Stomach (tissue), 4 donors: ENCODE results near the gene FARP2.

ENCODE experiments used
- POLR2A ChIP-seq, 4 donors: fragments of 450-650 bp; IDR thresholded peaks; one replicate each; pipeline ENCODE4 v1.6.1; 2016; ENCODE audit warnings: antibody characterized with exemption in 4 of 4, control low read depth in 2 of 4, mild to moderate bottlenecking in 1 of 4, moderate library complexity in 1 of 4
- TF ChIP-seq, protein P1 (sequence below), 7 experiments: fragments of 450-650 bp in 4 of 7; fragments of 200-600 bp in 3 of 7; sonication (generic) in 3 of 7; IDR thresholded peaks; one replicate each; pipeline ENCODE4 v1.5.1; 2016 to 2019; ENCODE audit warnings: antibody characterized with exemption in 7 of 7, control low read depth in 2 of 7, mild to moderate bottlenecking in 1 of 7

- TF ChIP-seq, protein P1, sequence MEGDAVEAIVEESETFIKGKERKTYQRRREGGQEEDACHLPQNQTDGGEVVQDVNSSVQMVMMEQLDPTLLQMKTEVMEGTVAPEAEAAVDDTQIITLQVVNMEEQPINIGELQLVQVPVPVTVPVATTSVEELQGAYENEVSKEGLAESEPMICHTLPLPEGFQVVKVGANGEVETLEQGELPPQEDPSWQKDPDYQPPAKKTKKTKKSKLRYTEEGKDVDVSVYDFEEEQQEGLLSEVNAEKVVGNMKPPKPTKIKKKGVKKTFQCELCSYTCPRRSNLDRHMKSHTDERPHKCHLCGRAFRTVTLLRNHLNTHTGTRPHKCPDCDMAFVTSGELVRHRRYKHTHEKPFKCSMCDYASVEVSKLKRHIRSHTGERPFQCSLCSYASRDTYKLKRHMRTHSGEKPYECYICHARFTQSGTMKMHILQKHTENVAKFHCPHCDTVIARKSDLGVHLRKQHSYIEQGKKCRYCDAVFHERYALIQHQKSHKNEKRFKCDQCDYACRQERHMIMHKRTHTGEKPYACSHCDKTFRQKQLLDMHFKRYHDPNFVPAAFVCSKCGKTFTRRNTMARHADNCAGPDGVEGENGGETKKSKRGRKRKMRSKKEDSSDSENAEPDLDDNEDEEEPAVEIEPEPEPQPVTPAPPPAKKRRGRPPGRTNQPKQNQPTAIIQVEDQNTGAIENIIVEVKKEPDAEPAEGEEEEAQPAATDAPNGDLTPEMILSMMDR (IDR thresholded peaks at IDR 0.05): no peak
- TF ChIP-seq POLR2A (IDR thresholded peaks at IDR 0.05): no peak
These were observed 781 bp downstream of the FARP2 start for GRCh38 chr2:241356871-241357260.
